Endothelial cell of umbilical vein (primary cell): ENCODE results near the gene COL5A1. TPM values are rescaled to one million over a fixed set of nuclear protein-coding genes. Genes with fewer than 3 reads are reported as not detected.

Experiments
- BruUV-seq: library from RNA; stranded (reverse); fragments of 400-500 nt; replicated peaks from 2 replicates; lab custom pipeline; 2021; lab: Mats Ljungman, UMichigan
- CTCF ChIA-PET: fragments of 300-600, 350-600 bp; sonication (Branson Sonifier 250); formaldehyde crosslinking; loops from one replicate; lab custom pipeline; 2021; ENCODE audit warnings: antibody characterized with exemption, inconsistent platforms; lab: Charles Lee
- POLR2A ChIA-PET: fragments of 300-600, 350-600 bp; sonication (Branson Sonifier 250); formaldehyde crosslinking; loops from one replicate; lab custom pipeline; 2021; ENCODE audit warnings: antibody characterized with exemption, inconsistent platforms; lab: Charles Lee
- DNase-seq: peaks from one replicate; pipeline ENCODE4 v3.0.0-alpha.2; 2011; ENCODE audit warnings: low read depth, low spot score
- FAIRE-seq: peaks from 2 replicates; lab custom pipeline; 2011; peaks lifted over from hg19 to GRCh38; lab: Jason Lieb, UNC
- H2AFZ ChIP-seq: 2 replicates; pipeline ENCODE4 v1.6.0; 2012; ENCODE audit warnings: low read depth, low read length, control low read depth, inconsistent platforms
- H3K27ac ChIP-seq: 2 replicates; pipeline ENCODE4 v1.5.1; 2011; ENCODE audit warnings: low read depth, mild to moderate bottlenecking, control low read depth, low read length, moderate library complexity; ENCODE audit not compliant: insufficient read depth
- H3K27me3 ChIP-seq, 2 experiments: 2 replicates each; pipeline versions ENCODE4 v1.6.0 to v1.6.1; 2011; ENCODE audit warnings: low read length in 2 of 2, mixed read lengths in 1 of 2; ENCODE audit not compliant: control insufficient read depth in 2 of 2, insufficient read depth in 2 of 2
- H3K36me3 ChIP-seq, 2 experiments: 2 replicates in 1 of 2; 3 replicates in 1 of 2; pipeline ENCODE4 v1.5.1; 2011; ENCODE audit warnings: low read length in 2 of 2, mild to moderate bottlenecking in 1 of 2, moderate library complexity in 1 of 2; ENCODE audit not compliant: control insufficient read depth in 2 of 2, insufficient read depth in 2 of 2; ENCODE audit errors: extremely low read depth in 1 of 2
- H3K4me1 ChIP-seq: 3 replicates; pipeline ENCODE4 v1.5.1; 2011; ENCODE audit warnings: mild to moderate bottlenecking, low read length; ENCODE audit not compliant: control insufficient read depth, insufficient read depth; ENCODE audit errors: extremely low read depth
- H3K4me2 ChIP-seq: 2 replicates; pipeline ENCODE4 v1.6.1; 2011; ENCODE audit warnings: low read length, control low read depth, mixed read lengths; ENCODE audit not compliant: insufficient read depth
- H3K4me3 ChIP-seq, 3 experiments: fragments of 200-600 bp in 1 of 3; sonication (generic), shearing (Covaris generic) in 1 of 3; replicated peaks in 1 of 3; 2 replicates each; pipeline ENCODE4 v1.5.1; 2011 to 2016; ENCODE audit warnings: control low read depth in 3 of 3, low read length in 3 of 3, mild to moderate bottlenecking in 2 of 3, inconsistent platforms in 1 of 3, low read depth in 1 of 3, moderate library complexity in 1 of 3; ENCODE audit not compliant: insufficient read depth in 1 of 3
- H3K79me2 ChIP-seq: 2 replicates; pipeline ENCODE4 v1.6.0; 2012; ENCODE audit warnings: low read length, inconsistent platforms; ENCODE audit not compliant: control insufficient read depth, insufficient read depth
- H3K9ac ChIP-seq: replicated peaks from 2 replicates; pipeline ENCODE3; 2011; ENCODE audit warnings: low read length, control low read depth; ENCODE audit not compliant: insufficient read depth; ENCODE audit errors: extremely low read depth
- H3K9me1 ChIP-seq: replicated peaks from 3 replicates; pipeline ENCODE4 v1.6.0; 2011; ENCODE audit warnings: mild to moderate bottlenecking, low read length; ENCODE audit not compliant: control insufficient read depth, insufficient read depth; ENCODE audit errors: extremely low read depth
- H3K9me3 ChIP-seq: replicated peaks from 2 replicates; pipeline ENCODE4 v1.5.1; 2012; ENCODE audit warnings: low read length, inconsistent platforms; ENCODE audit not compliant: control insufficient read depth, insufficient read depth
- H4K20me1 ChIP-seq: replicated peaks from 2 replicates; pipeline ENCODE3; 2011; ENCODE audit warnings: mild to moderate bottlenecking, low read length; ENCODE audit not compliant: control insufficient read depth, insufficient read depth; ENCODE audit errors: extremely low read depth
- EZH2 ChIP-seq: IDR thresholded peaks from 2 replicates; pipeline ENCODE4 v1.6.1; 2012; ENCODE audit warnings: borderline replicate concordance, low read depth, mild to moderate bottlenecking, moderate library complexity, low read length, inconsistent platforms; ENCODE audit not compliant: severe bottlenecking
- FOS ChIP-seq: IDR thresholded peaks from 2 replicates; pipeline ENCODE4 v1.6.1; 2011; ENCODE audit warnings: mild to moderate bottlenecking, low read length, moderate library complexity, borderline replicate concordance; ENCODE audit not compliant: insufficient read depth
- GATA2 ChIP-seq: IDR thresholded peaks from 2 replicates; pipeline ENCODE4 v1.7.0; 2011; ENCODE audit warnings: low read depth, mild to moderate bottlenecking, moderate library complexity, mixed read lengths, low read length; ENCODE audit not compliant: insufficient read length, insufficient read depth
- JUN ChIP-seq: IDR thresholded peaks from 2 replicates; pipeline ENCODE4 v1.6.1; 2011; ENCODE audit warnings: borderline replicate concordance, low read depth; ENCODE audit not compliant: insufficient read length, insufficient read depth
- MAX ChIP-seq: IDR thresholded peaks from 2 replicates; pipeline ENCODE4 v1.6.1; 2011; ENCODE audit not compliant: insufficient read depth, insufficient read length
- MYC ChIP-seq: IDR thresholded peaks from one replicate; pipeline ENCODE4 v1.6.1; 2011; ENCODE audit warnings: mild to moderate bottlenecking, low read depth, low read length
- POLR2A ChIP-seq: IDR thresholded peaks from 2 replicates; pipeline ENCODE4 v1.6.1; 2012; ENCODE audit warnings: low read depth, mild to moderate bottlenecking, control low read depth, low read length
- POLR2AphosphoS5 ChIP-seq: IDR thresholded peaks from 2 replicates; pipeline ENCODE4 v1.6.1; 2012; ENCODE audit warnings: low read depth, mild to moderate bottlenecking, control low read depth, low read length, moderate library complexity; ENCODE audit not compliant: insufficient read depth
- dilution Hi-C: fragments of 300-500 bp; cut with MboI; formaldehyde crosslinking; loops from one replicate; pipeline ENCODE4 v1.15.0; 2019; ENCODE audit warnings: low sequenced_read_pairs; ENCODE audit not compliant: extremely low pct_ligation_motif_present
- intact Hi-C: fragments of 100-400 bp; cut with micrococcal nuclease; formaldehyde crosslinking; loops from one replicate; pipeline ENCODE4 v1.10.0; 2022
- polyA plus RNA-seq, 4 experiments: library from polyadenylated mRNA; depleted of rRNA in 3 of 4; stranded (reverse) in 3 of 4; unstranded in 1 of 4; fragments of >200 nt; gene quantifications; 2 replicates each; pipeline versions ENCODE4 v1.2.1 to v1.2.3, GENCODE V29; 2011 to 2012; ENCODE audit warnings: missing spikeins in 1 of 4
- total RNA-seq: library from RNA; stranded (reverse); gene quantifications from 2 replicates; pipeline ENCODE4 v1.2.3, GENCODE V29; 2021
- TF ChIP-seq, protein P1 (sequence below), 2 donors: IDR thresholded peaks; 1 replicate in 1 of 2; 2 replicates in 1 of 2; pipeline ENCODE4 v1.5.1; 2011; ENCODE audit warnings: low read length in 2 of 2, mild to moderate bottlenecking in 2 of 2, moderate library complexity in 2 of 2, control low read depth in 1 of 2, inconsistent platforms in 1 of 2, low read depth in 1 of 2; ENCODE audit not compliant: insufficient read depth in 1 of 2; ENCODE audit errors: extremely low read depth in 1 of 2

The COL5A1 gene
- total and polyA plus RNA-seq, 2 donors (not counting 3 experiments of a cell fraction or from before 2014, with no cell fraction given), result 97.4 to 175 TPM

DNA sequence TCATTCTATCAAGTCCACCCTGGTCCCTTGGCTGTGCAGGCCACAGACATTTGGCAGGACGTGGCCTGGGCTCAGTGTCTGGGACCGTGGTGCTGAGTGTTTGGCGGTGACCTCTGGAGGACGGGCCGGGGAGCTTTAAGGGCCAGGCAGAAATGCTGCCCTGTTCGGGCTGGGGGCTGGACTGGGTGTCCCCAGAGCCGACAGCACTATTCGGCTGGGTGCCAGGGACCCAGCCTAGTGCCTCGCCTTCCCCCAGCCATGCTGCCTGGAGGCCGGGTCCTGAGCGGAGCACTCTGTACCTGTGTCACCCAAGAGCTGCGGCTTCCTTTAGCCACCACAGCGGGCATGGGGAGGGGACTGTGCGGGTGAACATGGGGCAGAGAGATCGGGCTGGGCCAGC lies 40.4 kb downstream of the COL5A1 start:
- DNase-seq (no peak), FAIRE-seq (no peak)
- Histone ChIP-seq H3K4me1 (peaks cover under 1% of the 10 kb centered on the region), H3K9me1 (no peaks in the 10 kb centered on the region), H4K20me1 (no peaks in the 10 kb centered on the region), H3K4me2 (no peak overlapping the region), H3K4me3 (no peak overlapping the region), H3K27me3 (no peaks in the 10 kb centered on the region), H3K36me3 (no peaks in the 10 kb centered on the region), H3K27ac (no peak overlapping the region), H3K79me2 (peaks cover 15% of the 10 kb centered on the region), H3K9ac (no peak overlapping the region), H3K9me3 (no peaks in the 10 kb centered on the region), H2AFZ (no peak overlapping the region)
- ChIA-PET POLR2A (no interaction called here), CTCF (no interaction called here)
- intact Hi-C loops, result no loop called here
- BruUV-seq, result no TSS peak
- TF ChIP-seq POLR2AphosphoS5, result no peak
- TF ChIP-seq, protein P1, sequence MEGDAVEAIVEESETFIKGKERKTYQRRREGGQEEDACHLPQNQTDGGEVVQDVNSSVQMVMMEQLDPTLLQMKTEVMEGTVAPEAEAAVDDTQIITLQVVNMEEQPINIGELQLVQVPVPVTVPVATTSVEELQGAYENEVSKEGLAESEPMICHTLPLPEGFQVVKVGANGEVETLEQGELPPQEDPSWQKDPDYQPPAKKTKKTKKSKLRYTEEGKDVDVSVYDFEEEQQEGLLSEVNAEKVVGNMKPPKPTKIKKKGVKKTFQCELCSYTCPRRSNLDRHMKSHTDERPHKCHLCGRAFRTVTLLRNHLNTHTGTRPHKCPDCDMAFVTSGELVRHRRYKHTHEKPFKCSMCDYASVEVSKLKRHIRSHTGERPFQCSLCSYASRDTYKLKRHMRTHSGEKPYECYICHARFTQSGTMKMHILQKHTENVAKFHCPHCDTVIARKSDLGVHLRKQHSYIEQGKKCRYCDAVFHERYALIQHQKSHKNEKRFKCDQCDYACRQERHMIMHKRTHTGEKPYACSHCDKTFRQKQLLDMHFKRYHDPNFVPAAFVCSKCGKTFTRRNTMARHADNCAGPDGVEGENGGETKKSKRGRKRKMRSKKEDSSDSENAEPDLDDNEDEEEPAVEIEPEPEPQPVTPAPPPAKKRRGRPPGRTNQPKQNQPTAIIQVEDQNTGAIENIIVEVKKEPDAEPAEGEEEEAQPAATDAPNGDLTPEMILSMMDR (IDR thresholded peaks at IDR 0.05; ENCODE audit: extremely low read depth in 1 of 2, insufficient read depth in 1 of 2, low read depth in 1 of 2, low read length in 2 of 2), result no peak
- TF ChIP-seq MAX, result no peak
- no peak for TF ChIP-seq GATA2
- TF ChIP-seq EZH2, result no peak
- no peak for TF ChIP-seq FOS
- no peak for TF ChIP-seq POLR2A
- no peak for TF ChIP-seq JUN
- TF ChIP-seq MYC, result no peak
- dilution Hi-C loops, result no loop called here
